Loucy (cell line): ENCODE results near the gene TREML2.

Source experiments
- CTCF ChIP-seq: fragments of 200-600 bp; sonication (generic); conservative IDR thresholded peaks from 2 replicates; pipeline ENCODE4 v1.5.1; 2014; ENCODE audit warnings: mild to moderate bottlenecking, antibody characterized with exemption, low read length
- EZH2phosphoT487 ChIP-seq: fragments of 200-600 bp; IDR thresholded peaks from 2 replicates; pipeline ENCODE4 v1.6.1; 2018; ENCODE audit warnings: antibody characterized with exemption, mild to moderate bottlenecking, moderate library complexity, borderline replicate concordance

GRCh38 chr6:41191569-41191968 is 9.4 kb downstream of the TREML2 start:
- TF ChIP-seq CTCF (peak; percentile 73), EZH2phosphoT487 (no peak)
